H1 (cell line): ENCODE data around the gene FGF3. TPM values are rescaled to one million over a fixed set of nuclear protein-coding genes. Genes with fewer than 3 reads are reported as not detected.

Source experiments
- CTCF ChIA-PET: fragments of 300-600 bp; sonication (Branson Sonifier 250); formaldehyde crosslinking; loops from one replicate; lab custom pipeline; 2021; ENCODE audit not compliant: partially characterized antibody; lab: Charles Lee
- POLR2A ChIA-PET: fragments of 300-600 bp; sonication (Branson Sonifier 250); formaldehyde crosslinking; loops from one replicate; lab custom pipeline; 2021; ENCODE audit warnings: inconsistent platforms; ENCODE audit not compliant: partially characterized antibody; lab: Charles Lee
- DNase-seq, 2 experiments: peaks; one replicate each; pipeline versions ENCODE4 v3.0.0 to v3.0.0-alpha.2; 2010 to 2022; ENCODE audit warnings: low spot score in 2 of 2, low read depth in 1 of 2, mixed read lengths in 1 of 2
- FAIRE-seq: peaks from 2 replicates; lab custom pipeline; 2011; peaks lifted over from hg19 to GRCh38; lab: Jason Lieb, UNC
- H2AFZ ChIP-seq: 2 replicates; pipeline ENCODE4 v1.8.1; 2012; ENCODE audit warnings: low read length, inconsistent platforms
- H2AK5ac ChIP-seq: 2 replicates; pipeline ENCODE4 v1.6.1; 2013; ENCODE audit warnings: low read depth, low read length
- H2BK120ac ChIP-seq: replicated peaks from 2 replicates; pipeline ENCODE3; 2013; ENCODE audit warnings: low read depth, low read length, inconsistent platforms
- H2BK12ac ChIP-seq: 2 replicates; pipeline ENCODE4 v1.6.1; 2013; ENCODE audit warnings: low read depth, low read length
- H2BK15ac ChIP-seq: 2 replicates; pipeline ENCODE4 v1.6.1; 2013; ENCODE audit warnings: low read length
- H2BK20ac ChIP-seq: 2 replicates; pipeline ENCODE4 v1.6.1; 2013; ENCODE audit warnings: low read length
- H2BK5ac ChIP-seq: 2 replicates; pipeline ENCODE4 v1.6.1; 2013; ENCODE audit warnings: low read depth, low read length
- H3K14ac ChIP-seq: 2 replicates; pipeline ENCODE4 v1.6.1; 2013; ENCODE audit warnings: inconsistent platforms; ENCODE audit not compliant: insufficient read length
- H3K18ac ChIP-seq: 2 replicates; pipeline ENCODE4 v1.6.1; 2013; ENCODE audit warnings: low read length; ENCODE audit errors: extremely low read depth
- H3K23ac ChIP-seq: 2 replicates; pipeline ENCODE4 v1.6.1; 2013; ENCODE audit warnings: inconsistent platforms; ENCODE audit not compliant: insufficient read length
- H3K23me2 ChIP-seq: 2 replicates; pipeline ENCODE4 v1.6.1; 2013; ENCODE audit warnings: low read depth, low read length
- H3K27ac ChIP-seq: 2 replicates; pipeline ENCODE4 v1.6.1; 2011; ENCODE audit warnings: low read depth, low read length, inconsistent platforms
- H3K27me3 ChIP-seq, 4 experiments: replicated peaks in 1 of 4; 1 replicate in 1 of 4; 2 replicates in 3 of 4; pipeline versions ENCODE4 v1.6.1 to v1.8.1; 2011 to 2013; ENCODE audit warnings: low read length in 3 of 4, mild to moderate bottlenecking in 3 of 4, inconsistent platforms in 2 of 4, mixed read lengths in 2 of 4, moderate library complexity in 1 of 4; ENCODE audit not compliant: control insufficient read depth in 3 of 4, insufficient read depth in 3 of 4; ENCODE audit errors: extremely low read depth in 1 of 4
- H3K36me3 ChIP-seq, 4 experiments: 2 replicates each; pipeline versions ENCODE4 v1.6.1 to v1.8.1; 2011 to 2013; ENCODE audit warnings: mild to moderate bottlenecking in 4 of 4, low read length in 3 of 4, moderate library complexity in 2 of 4, control low read depth in 1 of 4, inconsistent platforms in 1 of 4; ENCODE audit not compliant: insufficient read depth in 4 of 4, control insufficient read depth in 2 of 4
- H3K4ac ChIP-seq: replicated peaks from 2 replicates; pipeline ENCODE3; 2013; ENCODE audit warnings: low read length, low read depth, mixed read lengths, inconsistent platforms; ENCODE audit not compliant: insufficient read length
- H3K4me1 ChIP-seq, 4 experiments: replicated peaks in 1 of 4; 1 replicate in 1 of 4; 2 replicates in 3 of 4; pipeline versions ENCODE4 v1.6.1 to v1.8.1; 2011 to 2013; ENCODE audit warnings: low read length in 3 of 4, inconsistent platforms in 2 of 4, mixed read lengths in 1 of 4; ENCODE audit not compliant: insufficient read depth in 4 of 4, control insufficient read depth in 3 of 4
- H3K4me2 ChIP-seq, 2 experiments: 2 replicates each; pipeline versions ENCODE4 v1.6.1 to v1.8.1; 2011 to 2013; ENCODE audit warnings: low read depth in 2 of 2, low read length in 2 of 2, control low read depth in 1 of 2, inconsistent platforms in 1 of 2, mild to moderate bottlenecking in 1 of 2; ENCODE audit not compliant: insufficient read depth in 1 of 2
- H3K4me3 ChIP-seq, 4 experiments: fragments of 200-600, 300-600 bp in 1 of 4; sonication (generic), shearing (Covaris generic), sonication (Bioruptor Twin) in 1 of 4; 2 replicates each; pipeline versions ENCODE4 v1.5.1 to v1.8.1; 2011 to 2016; ENCODE audit warnings: low read length in 4 of 4, low read depth in 3 of 4, control low read depth in 2 of 4, inconsistent platforms in 2 of 4, mild to moderate bottlenecking in 2 of 4, mixed read lengths in 1 of 4, moderate library complexity in 1 of 4; ENCODE audit not compliant: insufficient read depth in 2 of 4; ENCODE audit errors: extremely low read depth in 1 of 4
- H3K56ac ChIP-seq: replicated peaks from 2 replicates; pipeline ENCODE3; 2013; ENCODE audit warnings: low read depth, mild to moderate bottlenecking, mixed read lengths, low read length, inconsistent platforms; ENCODE audit not compliant: insufficient read length
- H3K79me1 ChIP-seq: 2 replicates; pipeline ENCODE4 v1.6.1; 2013; ENCODE audit warnings: low read depth, low read length, control low read depth
- H3K79me2 ChIP-seq, 2 experiments: 2 replicates each; pipeline versions ENCODE4 v1.6.1 to v1.8.1; 2012 to 2013; ENCODE audit warnings: low read length in 2 of 2, mild to moderate bottlenecking in 2 of 2, inconsistent platforms in 1 of 2; ENCODE audit not compliant: insufficient read depth in 2 of 2, control insufficient read depth in 1 of 2
- H3K9ac ChIP-seq, 4 experiments: replicated peaks in 1 of 4; 1 replicate in 1 of 4; 2 replicates in 3 of 4; pipeline versions ENCODE4 v1.6.1 to v1.8.1; 2011 to 2013; ENCODE audit warnings: low read depth in 3 of 4, low read length in 3 of 4, control low read depth in 2 of 4, mild to moderate bottlenecking in 2 of 4, moderate library complexity in 2 of 4, inconsistent platforms in 1 of 4; ENCODE audit errors: extremely low read depth in 1 of 4
- H3K9me3 ChIP-seq, 2 experiments: 2 replicates each; pipeline versions ENCODE4 v1.6.1 to v1.8.1; 2012 to 2013; ENCODE audit warnings: mild to moderate bottlenecking in 2 of 2, moderate library complexity in 2 of 2, control low read depth in 1 of 2, inconsistent platforms in 1 of 2, low read depth in 1 of 2, low read length in 1 of 2, mixed read lengths in 1 of 2; ENCODE audit not compliant: insufficient read depth in 2 of 2
- H4K20me1 ChIP-seq, 2 experiments: replicated peaks in 1 of 2; 2 replicates each; pipeline versions ENCODE3 to v1.8.1; 2011 to 2013; ENCODE audit warnings: inconsistent platforms in 2 of 2, low read length in 2 of 2, mild to moderate bottlenecking in 1 of 2; ENCODE audit not compliant: insufficient read depth in 2 of 2, control insufficient read depth in 1 of 2
- H4K5ac ChIP-seq: 2 replicates; pipeline ENCODE4 v1.6.1; 2013; ENCODE audit warnings: low read length, low read depth, mixed read lengths, inconsistent platforms; ENCODE audit not compliant: insufficient read length
- H4K8ac ChIP-seq: 2 replicates; pipeline ENCODE4 v1.8.0; 2013; ENCODE audit warnings: mild to moderate bottlenecking, moderate library complexity, low read length, inconsistent platforms; ENCODE audit not compliant: insufficient read depth; ENCODE audit errors: extremely low read depth
- H4K91ac ChIP-seq: replicated peaks from 2 replicates; pipeline ENCODE3; 2013; ENCODE audit warnings: low read length, mixed read lengths, inconsistent platforms; ENCODE audit not compliant: insufficient read length
- CREB1 ChIP-seq: IDR thresholded peaks from 2 replicates; pipeline ENCODE4 v1.6.1; 2012; ENCODE audit warnings: inconsistent platforms
- CTCF ChIP-seq, 3 experiments: IDR thresholded peaks; 1 replicate in 2 of 3; 2 replicates in 1 of 3; pipeline versions ENCODE4 v1.5.1 to v1.6.1; 2011; ENCODE audit warnings: low read length in 3 of 3, mild to moderate bottlenecking in 3 of 3, inconsistent platforms in 2 of 3, low read depth in 1 of 3, moderate library complexity in 1 of 3; ENCODE audit not compliant: insufficient read depth in 1 of 3; ENCODE audit errors: control extremely low read depth in 1 of 3
- E2F6 ChIP-seq: IDR thresholded peaks from 2 replicates; pipeline ENCODE4 v1.6.1; 2012; ENCODE audit warnings: inconsistent platforms
- RAD21 ChIP-seq, 2 experiments: IDR thresholded peaks in 1 of 2; conservative IDR thresholded peaks in 1 of 2; 2 replicates each; pipeline ENCODE4 v1.6.1; 2011; ENCODE audit warnings: low read depth in 2 of 2, low read length in 2 of 2, improper control_type of control experiment in 1 of 2, inconsistent platforms in 1 of 2, mild to moderate bottlenecking in 1 of 2, moderate library complexity in 1 of 2
- SIX5 ChIP-seq: IDR thresholded peaks from 2 replicates; pipeline ENCODE4 v1.6.1; 2011; ENCODE audit warnings: mild to moderate bottlenecking, low read depth, low read length
- TEAD4 ChIP-seq: IDR thresholded peaks from 2 replicates; pipeline ENCODE4 v1.6.1; 2012; ENCODE audit warnings: low read depth, low read length, inconsistent platforms, mixed read lengths
- WGBS, 2 experiments: shearing (Covaris generic) in 1 of 2; methylation state at CpG; one replicate each; pipeline versions ENCODE4 v1.1.6 to v1.1.7; 2013 to 2015; ENCODE audit warnings: low lambda C conversion rate in 2 of 2, mixed read lengths in 2 of 2, inconsistent platforms in 1 of 2, low coverage in 1 of 2, missing lambda C conversion rate in 1 of 2; ENCODE audit not compliant: insufficient replicate concordance in 2 of 2, insufficient coverage in 1 of 2, insufficient read length in 1 of 2; ENCODE audit errors: extremely low coverage in 1 of 2, missing lambda C conversion rate in 1 of 2; 5-methylcytosine and 5-hydroxymethylcytosine counted together
- polyA plus RNA-seq, 7 experiments: library from polyadenylated mRNA; depleted of rRNA in 3 of 7; stranded (reverse) in 5 of 7; unstranded in 2 of 7; fragments of >200 nt in 5 of 7; fragments of 200-250 nt in 2 of 7; gene quantifications; 1 replicate in 5 of 7; 2 replicates in 1 of 7; 4 replicates in 1 of 7; pipeline versions ENCODE4 v1.2.1 to v1.2.3, GENCODE V29; 2011 to 2013; ENCODE audit warnings: missing spikeins in 2 of 7, mixed read lengths in 2 of 7
- total RNA-seq: library from RNA; stranded (reverse); fragmentation: NEBNext Ultra II Directional; extraction: Animal tissue kit (Norgen Biotek cat#: 25700); gene quantifications from 2 replicates; pipeline ENCODE4 v1.2.1, GENCODE V29; 2021
- TF ChIP-seq, protein P1 (sequence below): IDR thresholded peaks from 2 replicates; pipeline ENCODE4 v1.6.1; 2012; ENCODE audit warnings: inconsistent platforms

The FGF3 gene
- total and polyA plus RNA-seq, 2 of the 8 experiments (the other 6 are each of a cell fraction or from before 2014, with no cell fraction given) = not detected

DNA sequence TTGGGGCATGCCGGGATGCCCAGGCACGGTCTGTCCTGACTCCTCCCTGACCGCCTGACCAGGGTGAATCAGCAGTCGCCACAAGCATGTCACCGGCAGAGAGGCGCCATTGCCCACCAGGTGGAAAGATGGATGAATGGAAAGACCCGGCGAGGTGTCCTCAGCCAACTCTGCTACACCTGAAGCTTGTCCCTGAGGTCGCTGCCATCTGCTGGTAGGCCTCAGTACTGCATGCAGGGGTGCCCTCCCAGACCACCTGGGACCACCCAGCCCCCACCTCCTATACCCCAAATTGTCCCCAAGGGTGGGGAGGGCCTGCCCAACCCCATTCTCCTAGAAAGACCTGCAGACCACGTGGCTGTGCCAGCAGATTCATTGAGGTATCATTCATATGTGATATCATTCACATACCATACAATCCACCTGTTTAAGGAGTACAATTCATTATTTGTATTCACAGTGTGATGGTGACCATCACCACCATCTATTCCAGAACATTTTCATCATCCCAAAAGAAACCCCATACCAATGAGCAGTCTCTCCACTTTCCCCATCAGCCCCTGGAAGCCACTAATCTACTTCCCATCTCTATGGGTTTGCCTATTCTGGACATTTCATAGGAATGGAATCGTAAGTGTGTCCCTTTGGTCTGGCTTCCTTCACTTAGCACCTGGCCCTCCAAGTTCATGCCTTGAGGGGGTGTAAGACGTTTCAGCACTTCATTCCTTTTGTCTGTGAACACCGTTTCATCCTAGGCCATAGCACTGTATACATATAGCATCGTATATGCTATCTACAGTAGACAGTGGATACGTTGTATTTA, 17.5 kb downstream of the FGF3 start:
- Histone ChIP-seq H3K4me2 (no peak overlapping the region), H3K27me3 (no peaks in the 10 kb centered on the region; a peak in 1 of 7 replicates), H4K8ac (no peak overlapping the region), H3K9me3 (peaks cover 4 to 5% of the 10 kb centered on the region in 2 experiments; a peak in 3 of 4 replicates), H2BK5ac (no peak overlapping the region), H3K9ac (no peak overlapping the region), H3K18ac (no peak overlapping the region), H2BK15ac (peak overlapping the region; percentile 65; the same call in 1 of the 2 replicates), H4K20me1 (peaks cover 0 to 7% of the 10 kb centered on the region in 2 experiments), H2BK12ac (peak overlapping the region; percentile 92; the same call in 1 of the 2 replicates), H4K91ac (no peak overlapping the region), H2AFZ (no peak overlapping the region), H3K23me2 (peaks cover 9% of the 10 kb centered on the region; the same call in 1 of the 2 replicates), H3K36me3 (no peaks in the 10 kb centered on the region), H2AK5ac (no peak overlapping the region), H2BK120ac (no peak overlapping the region), H3K4ac (no peak overlapping the region), H3K79me2 (no peaks in the 10 kb centered on the region), H2BK20ac (no peak overlapping the region), H3K56ac (no peak overlapping the region), H3K23ac (no peak overlapping the region), H3K4me1 (peaks cover 0 to 5% (median 0%) of the 10 kb centered on the region in 4 experiments; a peak in 3 of 7 replicates), H3K4me3 (no peak overlapping the region), H3K27ac (no peak overlapping the region), H4K5ac (no peak overlapping the region), H3K14ac (no peak overlapping the region), H3K79me1 (no peaks in the 10 kb centered on the region)
- peak; percentile 59 to 96 for DNase-seq
- WGBS, 2 experiments = 50% methylated on average over 15 of the region's 15 CpGs; no CpG with 5 or more reads in 1 of the 2 experiments
- no peak for FAIRE-seq
- CTCF ChIA-PET = interaction anchor here (0.6 to 9.5 kb wide), 39 partner anchors 8 to 502 kb away, joined by 3 to 197 read pairs (median 4); partner anchors contain the start of gene FGF4
- POLR2A ChIA-PET = interaction anchor here (1.0 to 1.1 kb wide), 3 partner anchors 10 to 81 kb away, joined by 3 read pairs; no protein-coding TSS in a partner anchor
- TF ChIP-seq, protein P1, sequence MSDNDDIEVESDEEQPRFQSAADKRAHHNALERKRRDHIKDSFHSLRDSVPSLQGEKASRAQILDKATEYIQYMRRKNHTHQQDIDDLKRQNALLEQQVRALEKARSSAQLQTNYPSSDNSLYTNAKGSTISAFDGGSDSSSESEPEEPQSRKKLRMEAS = peak; percentile 81; the same call in 1 of the 2 replicates
- TF ChIP-seq RAD21 (IDR thresholded peaks at IDR 0.05 in 1 of 2, conservative IDR thresholded peaks at IDR 0.05 in 1 of 2; ENCODE audit: low read depth in 2 of 2, low read length in 2 of 2) = peak; percentile 77 to 87
- TF ChIP-seq CTCF (IDR thresholded peaks at IDR 0.05; ENCODE audit: control extremely low read depth in 1 of 3, insufficient read depth in 1 of 3, low read depth in 1 of 3, low read length in 3 of 3) = peak; percentile 89 to 97 (median 91)
- peak; percentile 39; the same call in 1 of the 2 replicates for TF ChIP-seq CREB1
- TF ChIP-seq TEAD4 = no peak
- TF ChIP-seq E2F6 = peak; percentile 27; the same call in 1 of the 2 replicates
- TF ChIP-seq SIX5 = no peak
